GM11168 (cell line): ENCODE measurements around the gene PRMT9.

Source experiments
- in situ Hi-C: fragments of 300-500 bp; cut with MboI; formaldehyde crosslinking; loops from one replicate; pipeline ENCODE4 v1.12.0; 2022; ENCODE audit warnings: low sequenced_read_pairs; ENCODE audit not compliant: unreplicated experiment

The PRMT9 gene

DNA sequence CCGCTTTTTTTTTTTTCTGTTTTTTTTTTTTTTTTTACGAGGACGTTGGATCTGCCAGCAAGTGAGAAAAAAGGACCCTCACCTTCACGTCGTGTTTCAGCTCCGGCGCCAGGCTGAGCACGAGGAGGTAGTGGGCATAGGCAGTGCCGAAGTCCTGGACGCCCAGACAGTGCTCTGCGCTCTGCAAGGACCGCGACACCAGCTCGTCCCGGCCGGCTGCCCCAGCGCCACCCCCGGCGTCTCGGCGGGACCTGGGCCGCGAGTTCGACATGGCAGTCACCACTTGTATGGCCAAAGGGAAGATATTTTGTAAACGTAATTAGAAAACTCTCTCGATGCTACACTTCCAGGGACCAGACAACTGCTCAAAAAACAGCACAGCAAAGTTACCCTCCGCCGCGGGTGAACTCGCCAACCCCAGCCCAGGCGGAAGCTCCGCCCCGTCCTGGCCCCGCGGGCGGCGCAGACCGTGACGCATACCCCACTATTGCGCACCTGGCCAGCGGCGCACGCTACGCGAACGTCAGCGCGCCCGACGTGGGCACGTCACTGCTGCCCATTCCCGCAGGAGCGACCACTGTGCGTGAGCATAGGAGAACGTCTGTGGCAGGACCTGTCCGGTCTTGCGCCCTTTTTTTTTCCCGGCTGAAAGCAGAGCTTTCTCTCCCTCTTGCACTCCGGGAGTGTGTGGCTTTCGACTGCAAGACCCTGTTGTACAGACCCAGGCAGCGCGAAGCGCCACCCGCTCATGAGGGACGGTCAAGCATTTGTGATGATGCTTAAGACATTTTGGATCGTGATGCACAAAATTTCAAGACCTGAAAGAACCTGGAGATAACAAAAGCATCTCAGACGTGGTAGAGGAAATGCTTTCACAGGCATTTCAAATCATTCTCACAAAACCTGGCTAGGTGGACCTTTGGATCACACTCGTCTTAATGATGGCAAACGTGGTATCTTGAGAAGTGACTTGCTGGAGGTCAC, at the start of gene PRMT9:
Gene PRMT9, minus strand, starts transcription at position 447 of the 984 bp plus-strand sequence. Its CDS starts 176 bp downstream, at position 271.
- in situ Hi-C loops, result no loop called here

DNA sequence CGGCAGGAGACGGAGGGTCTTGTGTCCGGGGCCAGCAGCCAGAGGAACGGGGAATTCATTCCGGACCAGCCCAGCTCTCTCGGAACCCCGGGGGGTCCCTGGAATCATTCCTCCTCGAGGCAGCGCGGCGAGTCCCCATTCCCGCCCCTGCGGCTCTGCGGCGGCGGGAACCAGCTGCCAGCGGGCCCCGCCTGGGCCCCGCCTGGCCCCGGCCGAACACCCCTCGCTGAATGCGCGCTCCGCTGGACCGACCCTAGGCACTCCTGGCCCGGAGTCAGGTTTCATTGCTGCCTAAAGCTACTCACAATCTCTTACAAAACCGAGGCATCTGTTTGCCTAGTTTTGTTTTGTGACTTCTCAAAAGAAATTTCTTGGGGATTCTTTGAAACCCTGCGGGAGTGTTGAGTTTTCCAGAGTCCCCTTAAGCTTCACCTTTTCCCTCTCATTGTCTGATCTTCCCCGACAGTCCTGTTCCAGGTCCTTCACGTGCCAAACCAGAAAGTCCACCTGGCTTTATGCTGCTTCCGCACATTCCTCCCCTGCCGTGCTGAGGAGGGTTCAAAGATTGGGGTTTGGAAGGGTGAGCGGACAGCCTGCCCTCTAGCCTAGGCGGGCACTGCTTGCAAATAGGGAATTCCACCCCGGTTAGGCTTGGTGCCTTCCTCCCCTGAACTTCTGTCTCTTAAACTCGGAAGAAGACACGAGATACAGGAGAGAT, 48.7 kb upstream of the PRMT9 start:
- in situ Hi-C loops, result no loop called here

DNA sequence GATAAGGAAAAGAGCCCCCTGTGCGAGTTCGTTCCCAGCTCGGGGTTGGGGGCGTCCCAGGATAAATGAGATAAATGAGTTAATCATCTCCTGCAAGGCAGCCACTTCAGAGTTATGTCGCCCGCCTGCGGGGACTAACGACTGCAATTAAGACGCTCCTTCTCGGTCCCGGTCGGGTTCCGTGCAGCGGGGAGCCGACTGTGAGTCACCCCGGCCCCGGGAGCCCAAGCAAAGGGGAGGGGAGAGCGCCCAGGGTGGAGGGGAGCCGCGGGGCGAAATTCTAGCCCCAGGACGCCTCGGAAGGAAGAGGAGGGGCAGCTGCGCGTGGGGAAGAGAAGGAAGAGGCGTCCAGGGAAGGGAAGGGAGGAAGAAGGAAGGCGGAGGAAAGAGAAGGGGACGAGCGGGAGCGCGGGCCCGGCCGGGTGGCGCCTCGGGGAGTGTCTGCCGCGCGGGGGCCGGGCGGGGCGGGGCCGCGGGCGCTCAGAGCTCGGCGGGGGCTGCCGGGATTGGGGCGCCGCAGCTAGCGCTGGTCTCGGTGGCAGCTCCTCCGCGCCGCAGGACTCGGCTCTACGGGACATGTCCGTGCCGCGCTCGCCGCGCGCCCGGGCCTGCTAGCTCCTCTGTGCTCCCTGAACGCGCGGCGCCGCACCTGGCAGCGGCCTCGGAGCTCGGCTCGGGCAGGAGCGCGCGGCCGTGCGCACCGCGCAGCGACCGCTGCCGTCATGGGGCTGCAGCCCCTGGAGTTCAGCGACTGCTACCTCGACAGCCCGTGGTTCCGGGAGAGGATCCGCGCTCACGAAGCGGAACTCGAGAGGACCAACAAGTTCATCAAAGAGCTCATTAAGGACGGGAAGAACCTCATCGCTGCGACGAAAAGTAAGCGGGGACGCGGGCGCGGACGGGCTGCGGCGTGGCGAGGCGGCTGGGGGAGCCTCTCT, 47.9 kb upstream of the PRMT9 start, which contains the start of gene ARHGAP10:
Gene ARHGAP10, plus strand, starts transcription at position 509 of the 938 bp plus-strand sequence. Its CDS starts 214 bp downstream, at position 723.
- in situ Hi-C loops, result no loop called here

DNA sequence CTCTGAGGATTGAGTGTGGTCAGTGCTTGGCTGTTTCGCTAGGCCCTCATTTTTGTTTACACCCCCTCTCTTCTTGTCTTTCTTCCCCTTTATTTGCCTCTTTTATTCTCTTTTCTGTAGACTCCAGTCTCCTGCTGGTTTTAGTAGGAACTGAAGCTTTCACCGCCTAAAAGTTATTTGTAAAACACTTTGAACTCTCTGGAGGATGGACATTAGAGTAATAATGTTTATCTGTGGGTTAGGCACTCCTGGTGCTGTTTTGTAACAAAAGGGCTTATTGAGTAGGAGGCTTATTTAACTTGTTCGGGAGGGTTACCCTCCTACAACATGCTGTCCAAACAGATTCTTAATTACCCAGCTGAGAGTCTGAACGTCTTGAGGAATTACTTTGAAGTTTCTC, 46.4 kb upstream of the PRMT9 start:
- in situ Hi-C loops, result no loop called here

DNA sequence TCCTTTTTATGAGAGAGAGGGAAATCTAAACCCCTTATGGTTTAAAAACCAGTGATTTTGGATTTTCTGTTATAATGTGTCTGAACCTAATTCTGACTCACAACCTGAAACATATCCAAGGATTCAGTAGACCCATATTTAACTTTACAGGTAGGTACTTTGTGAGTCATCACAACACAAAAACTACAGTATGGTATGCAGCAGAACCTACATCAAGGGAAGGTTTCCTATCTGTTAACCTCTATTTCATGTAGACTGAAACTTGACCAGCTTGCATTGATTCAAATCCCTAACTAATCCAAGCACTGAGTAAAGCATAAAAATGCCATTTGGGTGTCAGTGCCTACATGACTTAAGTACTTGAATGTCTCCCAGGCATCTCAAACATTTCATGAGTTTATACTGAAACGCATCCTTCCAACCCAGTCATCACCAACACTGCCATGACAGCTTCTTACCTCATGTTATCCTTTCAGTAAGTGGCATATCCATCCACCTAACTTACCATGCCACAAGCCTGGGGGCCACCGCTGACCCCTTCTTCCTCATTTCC, 43.6 kb upstream of the PRMT9 start:
- in situ Hi-C loops, result no loop called here

DNA sequence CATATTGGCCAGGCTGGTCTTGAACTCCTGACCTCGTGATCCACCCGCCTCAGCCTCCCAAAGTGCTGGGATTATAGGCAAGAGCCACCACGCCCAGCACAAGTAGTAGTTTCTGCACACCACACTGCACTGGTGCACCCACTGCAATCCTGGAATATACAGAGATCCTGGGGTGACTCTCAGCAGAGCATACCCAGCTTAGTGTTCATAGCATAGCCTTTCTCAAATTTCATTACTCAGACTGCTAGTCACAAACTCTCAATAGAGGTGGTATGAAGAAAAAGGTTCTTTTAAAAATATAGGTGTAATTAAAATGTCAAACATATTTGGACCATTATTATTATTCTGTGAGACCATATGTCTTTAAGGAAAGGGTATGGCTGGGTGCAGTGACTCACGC, 41.7 kb upstream of the PRMT9 start:
- in situ Hi-C loops, result no loop called here

DNA sequence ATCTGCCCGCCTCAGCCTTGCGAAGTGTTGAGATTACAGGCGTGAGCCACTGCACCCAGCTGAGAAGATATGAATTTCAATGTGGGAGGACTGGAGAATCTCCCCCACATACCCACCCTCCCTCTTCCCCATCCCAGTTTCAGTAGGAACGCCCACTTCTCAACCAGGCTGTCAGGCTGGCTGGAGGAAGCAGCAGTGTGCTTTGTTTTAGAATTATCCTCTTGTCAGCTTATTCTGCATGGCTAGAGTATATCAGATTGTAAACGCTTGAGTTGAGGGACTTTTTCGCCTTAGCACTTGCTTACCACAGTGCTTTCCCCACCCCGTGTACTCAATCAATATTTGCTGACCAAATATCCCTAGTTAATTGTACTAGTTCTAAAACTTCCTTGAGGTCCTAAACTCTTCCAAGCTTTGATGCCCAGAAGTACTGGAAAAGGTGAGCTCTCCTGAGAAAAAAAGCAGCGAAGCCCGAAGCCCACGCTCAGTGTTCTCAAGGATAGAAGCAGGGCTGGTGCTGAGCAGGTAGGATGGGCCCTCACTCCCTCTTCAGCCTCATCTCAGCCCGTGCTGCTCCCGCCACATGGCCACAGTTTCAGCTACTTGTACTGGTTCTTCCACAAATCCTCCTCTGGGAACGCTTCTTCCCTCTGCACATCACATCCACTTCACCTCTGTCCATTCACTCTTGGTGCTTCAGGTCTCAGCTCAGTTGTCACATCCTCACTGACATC, 40.7 kb upstream of the PRMT9 start:
- in situ Hi-C loops, result no loop called here

DNA sequence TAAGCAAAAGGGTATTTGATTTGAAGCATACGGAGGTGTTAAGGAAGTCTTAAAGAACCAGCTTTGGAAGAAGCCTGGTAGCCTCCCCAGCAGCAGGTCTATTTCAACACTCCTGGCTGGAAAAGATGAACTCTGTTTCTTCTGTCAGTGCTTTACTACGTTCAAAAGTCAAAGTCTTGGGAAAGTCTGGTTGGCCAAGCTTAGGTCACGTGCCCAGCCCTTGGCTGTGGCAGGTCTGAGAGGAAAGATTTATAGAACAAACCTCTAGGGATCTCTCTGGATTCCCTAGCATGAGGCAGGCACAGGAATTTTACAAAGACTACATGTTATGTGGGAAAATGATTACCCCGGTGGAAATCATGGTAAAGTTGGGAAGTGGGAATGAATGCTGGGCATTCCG, 39.4 kb upstream of the PRMT9 start:
- in situ Hi-C loops, result no loop called here

DNA sequence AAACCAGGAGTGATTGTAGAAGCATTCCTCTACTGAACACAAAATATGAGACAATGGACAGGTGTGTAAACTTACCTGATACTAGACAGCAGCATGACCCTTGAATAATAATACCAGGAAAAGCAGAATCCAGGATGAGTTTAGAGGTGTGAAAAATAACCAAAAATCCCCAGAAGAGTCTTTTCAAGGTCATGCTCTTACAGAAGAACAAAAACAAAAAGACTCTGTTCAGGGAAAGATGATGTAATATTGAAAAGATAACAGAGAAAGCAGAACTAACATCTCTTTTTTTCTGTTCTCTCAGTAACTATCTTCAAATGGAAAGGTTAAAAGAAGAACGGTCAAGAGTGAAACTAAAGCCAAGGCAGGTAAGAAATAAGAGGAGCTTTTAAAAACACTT, 33.9 kb upstream of the PRMT9 start:
- in situ Hi-C loops, result no loop called here

DNA sequence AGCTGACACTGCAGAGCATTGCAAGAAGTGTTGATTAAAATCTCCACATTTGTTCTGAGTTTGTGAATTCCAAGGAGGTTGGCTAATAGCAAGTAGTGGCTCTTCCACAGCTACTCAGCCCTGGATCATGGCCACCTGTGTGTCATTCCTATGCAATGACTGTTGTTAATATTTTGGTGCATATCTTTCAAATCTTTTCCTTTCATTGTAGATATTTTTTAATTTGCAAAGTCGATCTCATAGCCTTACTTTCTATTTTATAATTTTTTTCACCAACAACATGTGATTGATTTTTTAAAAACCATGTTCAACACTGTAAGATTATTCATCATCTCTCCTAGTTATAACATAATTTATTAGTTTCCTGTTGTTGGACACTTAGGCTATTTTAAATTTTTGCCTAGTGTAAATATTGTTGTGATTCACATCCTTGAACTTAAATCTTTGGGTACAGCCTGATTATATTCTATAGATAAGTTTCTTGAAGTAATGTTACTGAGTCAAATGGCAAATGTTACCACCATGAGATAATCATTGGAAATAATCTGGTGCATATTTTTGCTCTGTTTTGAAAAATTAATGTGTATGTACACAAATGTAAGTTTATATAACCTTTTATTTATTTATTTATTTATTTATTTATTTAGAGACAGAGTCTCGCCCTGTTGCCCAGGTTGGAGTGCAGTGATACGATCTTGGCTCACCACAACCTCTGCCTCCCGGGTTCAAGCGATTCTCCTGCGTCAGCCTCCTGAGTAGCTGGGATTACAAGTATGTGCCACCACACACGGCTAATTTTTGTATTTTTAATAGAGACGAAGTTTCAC, 30.8 kb upstream of the PRMT9 start:
- in situ Hi-C loops, result loop anchor here (5.0 kb wide), 1 partner anchor 153 kb away; no protein-coding TSS in a partner anchor

DNA sequence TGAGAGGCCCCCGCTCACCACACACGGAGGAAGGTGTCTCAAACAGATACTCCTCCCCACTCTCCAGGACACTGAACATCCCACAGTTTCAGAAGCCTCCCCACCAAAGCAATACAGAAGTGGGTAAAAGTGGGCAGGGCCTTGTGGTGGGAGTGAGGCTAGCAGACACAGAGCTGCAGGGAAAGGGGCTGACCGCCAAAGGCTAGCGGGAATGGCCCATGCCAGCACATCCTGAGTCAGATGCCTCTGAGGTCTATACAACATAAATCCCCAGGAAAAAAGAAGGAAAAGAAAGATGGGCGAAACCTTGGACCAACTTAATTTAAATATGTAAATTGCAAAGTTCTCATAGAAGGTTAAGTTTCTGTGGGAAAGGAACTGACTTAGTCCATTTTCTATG, 26.0 kb upstream of the PRMT9 start:
- in situ Hi-C loops, result loop anchor here (5.0 kb wide), 1 partner anchor 157 kb away; no protein-coding TSS in a partner anchor

DNA sequence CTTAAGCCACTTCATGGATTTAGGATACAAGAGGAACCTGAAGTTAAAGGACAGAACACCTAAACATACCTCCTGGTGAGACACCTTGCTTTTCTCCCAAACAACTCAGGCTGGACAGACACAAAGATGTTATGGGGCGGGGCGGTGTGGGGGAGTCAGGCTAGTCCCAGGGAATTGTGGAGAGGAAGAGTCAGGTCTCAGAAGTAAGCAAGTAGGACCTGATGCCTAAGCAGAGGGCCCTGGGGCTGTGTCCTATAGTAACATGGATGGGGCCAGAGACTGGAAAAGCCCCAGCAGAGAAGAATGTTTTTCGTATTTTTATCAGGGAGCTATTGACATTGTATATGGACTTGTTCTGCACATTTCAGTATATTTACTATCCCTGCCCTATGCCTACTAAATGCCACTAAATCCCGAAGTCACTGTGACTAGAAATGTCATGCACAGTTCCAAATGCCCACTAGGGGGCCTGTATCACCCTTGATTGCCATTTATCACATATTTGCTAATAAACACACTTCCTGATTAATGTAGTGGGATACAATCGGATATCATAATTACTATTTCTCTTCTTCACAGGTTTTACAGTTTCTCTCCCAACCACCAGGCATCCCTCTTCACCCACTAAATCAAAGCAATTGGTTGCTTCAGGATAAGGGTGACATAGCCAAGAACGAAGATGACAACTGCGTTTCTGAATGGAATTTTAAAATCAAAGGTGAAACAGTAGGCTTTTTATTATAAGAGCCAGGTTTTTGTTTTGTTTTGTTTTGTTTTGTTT, 24.1 kb upstream of the PRMT9 start:
- in situ Hi-C loops, result no loop called here

DNA sequence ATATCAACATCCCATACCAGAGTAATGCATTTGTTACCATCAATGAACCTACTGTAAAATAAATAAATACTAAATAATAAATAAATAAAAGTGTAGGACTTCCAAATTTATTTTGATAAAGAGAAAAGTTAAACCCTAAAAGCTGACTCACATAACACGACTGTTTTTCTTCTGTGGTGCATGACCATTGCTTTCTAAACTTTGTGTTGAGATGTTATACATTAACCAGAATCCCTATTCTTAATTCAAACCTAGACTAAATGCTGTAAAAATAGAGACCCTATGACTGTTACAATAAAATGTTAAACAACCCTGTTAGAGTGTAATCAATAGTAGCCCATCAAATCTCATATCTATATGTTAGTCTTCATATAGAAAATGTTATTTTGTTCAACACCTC, 20.9 kb upstream of the PRMT9 start:
- in situ Hi-C loops, result no loop called here

DNA sequence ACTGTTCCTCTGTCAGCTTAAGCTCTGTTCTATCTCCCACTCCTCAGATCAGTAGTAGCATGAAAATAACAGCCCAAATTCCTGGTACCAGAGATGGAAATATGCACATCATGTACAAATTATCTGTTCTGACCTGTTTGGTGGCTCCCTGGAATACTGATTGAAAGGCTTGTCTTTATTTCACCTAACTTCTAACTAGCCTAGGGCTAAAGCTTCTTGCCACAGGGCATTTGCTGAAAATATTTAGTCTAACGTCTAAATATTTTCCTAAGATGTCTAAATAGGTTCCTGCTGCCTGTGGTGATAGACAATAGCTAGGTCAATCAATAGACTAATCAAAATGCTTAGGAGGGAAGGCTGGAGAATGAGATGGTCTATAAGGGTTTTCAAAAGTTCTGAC, 12.9 kb upstream of the PRMT9 start:
- in situ Hi-C loops, result no loop called here

DNA sequence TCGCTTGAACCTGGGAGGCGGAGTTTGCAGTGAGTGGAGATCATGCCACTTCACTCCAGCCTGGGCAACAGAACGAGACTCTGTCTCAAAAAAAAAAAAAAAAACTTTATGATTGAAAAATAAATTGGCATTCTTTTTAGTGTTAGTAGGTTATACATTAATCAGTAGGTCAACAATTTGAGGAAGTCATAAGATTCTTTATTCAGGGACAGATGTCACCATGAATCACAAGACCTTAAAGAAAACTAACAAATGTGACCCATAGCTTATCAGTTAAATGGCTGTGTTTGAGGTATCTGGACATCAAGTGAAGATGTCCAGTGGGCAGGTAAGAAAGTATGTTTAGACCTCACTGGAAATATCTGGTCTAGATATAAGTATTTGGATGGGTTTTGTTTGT, 9.3 kb upstream of the PRMT9 start:
- in situ Hi-C loops, result no loop called here

DNA sequence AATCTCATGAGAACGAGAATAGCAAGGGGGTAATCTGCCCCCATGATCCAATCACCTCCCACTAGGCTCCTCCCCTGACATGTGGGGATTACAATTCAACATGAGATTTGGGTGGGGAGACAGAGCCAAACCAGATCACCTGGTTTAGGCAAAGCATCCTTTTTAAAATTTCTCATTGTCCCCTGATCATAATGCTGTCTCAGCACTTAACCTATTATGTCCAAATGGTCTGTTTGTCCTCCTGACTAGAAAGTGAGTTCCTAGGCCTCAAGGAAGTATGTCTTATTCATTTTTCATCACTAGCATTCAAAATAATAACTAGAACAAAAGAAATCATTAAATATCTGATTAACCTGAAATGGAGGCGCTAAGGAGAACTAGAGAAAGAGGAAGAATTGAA, 7.9 kb upstream of the PRMT9 start:
- in situ Hi-C loops, result no loop called here

DNA sequence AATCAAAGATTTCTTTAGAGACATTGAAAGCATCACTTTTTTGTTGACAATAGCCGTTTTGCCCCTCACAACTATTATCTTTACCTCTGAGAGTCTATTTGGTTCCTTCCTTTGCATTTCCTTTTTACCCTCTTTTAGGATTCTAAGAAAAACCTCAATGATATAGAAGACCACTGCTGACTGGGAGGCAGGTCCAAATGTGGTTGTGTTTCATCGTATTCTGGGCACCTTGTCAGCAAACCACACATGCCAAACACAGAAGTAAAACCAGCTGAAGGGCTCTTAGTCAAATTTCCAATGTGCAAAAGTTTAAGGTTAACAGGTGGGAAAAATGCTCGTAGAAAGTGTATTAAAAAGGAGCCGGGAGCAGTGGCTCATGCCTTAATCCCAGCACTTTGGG, 5.1 kb upstream of the PRMT9 start:
- in situ Hi-C loops, result no loop called here

DNA sequence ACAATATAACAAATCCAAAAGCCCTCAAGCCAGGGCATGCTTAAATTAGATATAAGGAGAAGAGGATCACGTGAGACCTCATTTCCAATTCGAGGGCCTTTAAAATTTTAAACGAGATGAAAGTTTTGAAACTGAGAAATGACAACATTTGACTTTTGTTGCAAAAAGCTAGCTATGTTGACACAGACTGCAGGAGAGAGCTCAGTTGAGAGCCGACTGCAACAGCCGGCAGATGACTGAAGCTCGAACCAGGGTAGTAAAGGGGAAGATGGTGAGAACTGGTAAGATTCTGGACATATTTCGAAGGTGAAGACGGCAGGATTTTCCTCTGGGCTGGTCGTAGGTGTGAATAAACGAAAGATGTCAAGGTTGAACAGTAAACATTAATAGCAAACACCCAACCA, 773 bp downstream of the PRMT9 start:
- in situ Hi-C loops, result no loop called here
